Measurements from ENCODE around the gene LY6G6F.

Gene LY6G6F

GRCh38 chr6:31721351-31722020 is 14.8 kb downstream of the LY6G6F start, which contains the start of gene LY6G6C:
TSS of gene LY6G6C (minus strand) at chr6:31721746. CDS start at chr6:31721679, 67 bp downstream.
- Mint-ChIP-seq H3K4me1 (no peaks in the 10 kb centered on the region), H3K36me3 (ENCODE audit: low read depth) (peaks cover 21% of the 10 kb centered on the region), H3K9me3 (no peaks in the 10 kb centered on the region), H3K4me3 (peak within 1 kb of the TSS in 1 of 3 experiments; percentile 38), H3K27me3 (ENCODE audit: low read depth) (peaks cover 4% of the 10 kb centered on the region), H3K27ac (no peak within 1 kb of the TSS)
- TF ChIP-seq CTCF (IDR thresholded peaks at IDR 0.05; ENCODE audit: unreplicated experiment in 3 of 3), result no peak

GRCh38 chr6:31722173-31722572 is 15.5 kb downstream of the LY6G6F start:
- no peak for TF ChIP-seq CTCF (IDR thresholded peaks at IDR 0.05; ENCODE audit: unreplicated experiment in 3 of 3)
- no peaks in the 10 kb centered on the region for H3K9me3 Mint-ChIP-seq
- H3K27me3 Mint-ChIP-seq (ENCODE audit: low read depth), result peaks cover 4% of the 10 kb centered on the region
- peaks cover 28% of the 10 kb centered on the region for H3K36me3 Mint-ChIP-seq (ENCODE audit: low read depth)
- no peak overlapping the region for H3K4me3 Mint-ChIP-seq
- no peak overlapping the region for H3K27ac Mint-ChIP-seq
- no peaks in the 10 kb centered on the region for H3K4me1 Mint-ChIP-seq

- H3K36me3 Mint-ChIP-seq (ENCODE audit: low read depth), result peaks cover 37% of the 10 kb centered on the region
- H3K27me3 Mint-ChIP-seq (ENCODE audit: low read depth), result peaks cover 4% of the 10 kb centered on the region
- peak within 1 kb of the TSS in 1 of 3 experiments; percentile 14 for H3K27ac Mint-ChIP-seq
- no peak for TF ChIP-seq CTCF (IDR thresholded peaks at IDR 0.05; ENCODE audit: unreplicated experiment in 3 of 3)
- H3K4me3 Mint-ChIP-seq, result no peak within 1 kb of the TSS
- no peaks in the 10 kb centered on the region for H3K4me1 Mint-ChIP-seq
- no peaks in the 10 kb centered on the region for H3K9me3 Mint-ChIP-seq
Observed at GRCh38 chr6:31723245-31723979, 16.7 kb downstream of the LY6G6F start, which contains the start of gene MPIG6B. TSS of gene MPIG6B (plus strand) at chr6:31723373. CDS start at chr6:31723384, 11 bp downstream.

GRCh38 chr6:31723980-31724691 is 17.5 kb downstream of the LY6G6F start:
- Mint-ChIP-seq H3K9me3 (no peaks in the 10 kb centered on the region), H3K4me3 (no peak overlapping the region), H3K4me1 (peaks cover 5% of the 10 kb centered on the region), H3K27ac (peak overlapping the region in 1 of 3 experiments; percentile 14), H3K36me3 (ENCODE audit: low read depth) (peaks cover 44% of the 10 kb centered on the region), H3K27me3 (ENCODE audit: low read depth) (peaks cover 4% of the 10 kb centered on the region)
- TF ChIP-seq CTCF (IDR thresholded peaks at IDR 0.05; ENCODE audit: unreplicated experiment in 3 of 3), result no peak

GRCh38 chr6:31725502-31726350 is 19.1 kb downstream of the LY6G6F start:
- Mint-ChIP-seq H3K4me1 (peaks cover 12% of the 10 kb centered on the region), H3K9me3 (no peaks in the 10 kb centered on the region), H3K4me3 (peak overlapping the region in 2 of 3 experiments; percentile 0 to 24), H3K27ac (peak overlapping the region in 2 of 3 experiments; percentile 3 to 64), H3K36me3 (ENCODE audit: low read depth) (peaks cover 53% of the 10 kb centered on the region), H3K27me3 (ENCODE audit: low read depth) (no peaks in the 10 kb centered on the region)
- no peak for TF ChIP-seq CTCF (IDR thresholded peaks at IDR 0.05; ENCODE audit: unreplicated experiment in 3 of 3)

All from nephron (organoid).